HG03342 (cell line): Measurements from ENCODE around the gene RIPK3.

Experiments
- ATAC-seq: cut with Tn5 transposase; IDR thresholded peaks from one replicate; pipeline ENCODE4 v1.9.1; 2021; ENCODE audit warnings: mild to moderate bottlenecking, moderate library complexity; ENCODE audit not compliant: unreplicated experiment

Gene RIPK3

DNA sequence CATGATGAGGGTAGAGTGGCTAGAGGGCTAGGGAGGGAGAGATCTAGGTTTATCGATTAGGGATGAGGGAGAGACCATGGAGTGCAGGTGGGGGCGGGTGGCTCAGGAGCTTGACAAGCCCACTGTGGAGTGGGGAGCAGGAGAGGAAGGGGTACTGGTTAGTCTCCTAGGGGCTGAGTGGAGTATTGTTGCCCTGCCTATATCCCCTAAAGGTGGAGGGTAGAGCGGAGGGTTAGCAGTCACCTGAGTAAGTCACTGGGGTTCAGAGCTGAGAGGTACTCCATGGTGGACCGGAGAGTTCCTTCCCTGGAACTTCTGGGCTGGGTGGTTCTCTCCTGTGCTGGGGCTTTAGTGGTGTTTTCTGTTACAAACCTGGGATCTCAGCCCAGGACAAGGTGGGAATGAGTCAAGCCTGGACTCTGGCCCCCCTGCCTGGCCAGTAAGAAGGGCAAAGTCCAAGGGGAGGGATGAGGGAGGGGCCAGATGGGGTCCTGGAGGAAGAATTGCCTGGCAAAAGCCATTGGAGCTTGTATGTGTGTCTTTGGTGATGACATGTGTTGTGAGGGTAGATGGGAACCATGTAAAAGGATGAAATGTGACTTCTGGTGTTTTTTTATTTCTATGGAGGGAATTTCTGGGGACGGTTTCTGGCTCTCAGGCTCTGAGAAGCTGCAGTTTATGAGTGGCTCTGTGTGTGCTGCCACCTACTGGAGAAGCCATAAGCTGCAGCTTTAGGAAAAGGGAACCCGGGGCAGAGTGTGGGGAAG, 32.0 kb downstream of the RIPK3 start, which contains the start of gene CIDEB:
TSS of gene CIDEB (minus strand) at position 403 of the 767 bp plus-strand sequence. CDS start at position 284, 119 bp downstream.
- peak; percentile 34 for ATAC-seq

DNA sequence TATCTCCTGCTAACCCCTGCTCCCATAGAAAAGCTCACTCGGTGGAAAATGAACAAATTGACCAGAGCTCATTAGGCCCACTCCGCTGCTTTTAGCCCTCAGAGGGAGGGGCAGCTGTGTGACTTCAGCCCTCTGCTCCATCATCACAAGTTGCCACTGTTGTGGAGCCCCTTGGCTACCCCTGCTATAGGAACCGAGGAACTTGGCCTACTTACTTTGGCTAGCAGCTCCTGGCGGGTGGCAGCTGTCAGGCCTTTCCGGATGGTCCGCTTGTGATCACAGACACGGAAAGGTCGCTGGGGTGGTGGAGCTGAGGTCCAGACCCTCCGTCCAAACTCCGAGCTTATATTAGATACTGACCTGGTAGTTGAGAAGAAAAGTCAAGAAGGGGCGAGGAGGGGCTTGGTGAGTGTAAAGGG, 32.6 kb downstream of the RIPK3 start:
- ATAC-seq = no peak

DNA sequence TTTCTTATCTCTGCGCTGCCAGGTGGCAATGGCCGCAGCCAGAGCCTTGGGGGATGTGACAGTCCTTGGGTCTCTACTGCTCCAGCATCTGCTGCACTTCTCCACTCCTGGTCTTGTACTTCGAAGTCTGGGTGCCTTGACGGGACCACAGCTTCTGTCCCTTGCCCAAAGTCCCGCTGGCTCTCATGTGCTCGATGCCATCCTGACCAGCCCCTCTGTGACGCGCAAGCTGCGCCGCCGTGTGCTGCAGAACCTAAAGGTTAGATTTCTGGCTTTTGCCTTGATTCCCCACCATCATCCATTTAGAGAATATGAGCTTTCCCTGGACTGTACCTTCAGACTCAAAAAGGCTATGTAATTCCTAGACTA, 35.8 kb downstream of the RIPK3 start:
- no peak for ATAC-seq

DNA sequence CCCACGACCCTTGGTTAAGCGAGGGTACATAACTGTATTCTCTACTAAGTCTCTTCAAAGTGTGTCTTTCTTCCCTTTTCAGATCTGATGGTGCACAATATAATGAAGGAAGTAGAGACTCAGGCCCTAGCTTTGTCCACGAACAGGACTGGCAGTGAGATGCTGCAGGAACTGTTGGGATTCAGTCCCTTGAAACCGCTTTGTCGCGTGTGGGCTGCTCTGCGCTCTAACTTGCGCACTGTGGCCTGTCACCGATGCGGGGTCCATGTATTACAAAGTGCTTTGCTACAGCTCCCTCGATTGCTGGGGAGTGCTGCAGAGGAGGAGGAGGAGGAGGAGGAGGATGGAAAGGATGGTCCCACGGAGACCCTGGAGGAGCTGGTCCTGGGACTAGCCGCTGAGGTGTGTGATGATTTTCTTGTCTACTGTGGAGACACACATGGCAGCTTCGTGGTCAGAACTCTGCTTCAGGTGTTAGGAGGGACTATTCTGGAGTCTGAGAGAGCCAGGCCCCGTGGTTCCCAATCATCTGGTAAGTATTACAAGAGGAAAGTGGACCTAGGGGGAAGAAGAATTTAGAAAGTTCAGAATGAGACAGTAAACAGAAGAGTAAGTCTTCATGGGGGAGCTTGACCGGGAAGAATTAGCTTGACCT, 39.3 kb downstream of the RIPK3 start:
- ATAC-seq = no peak

DNA sequence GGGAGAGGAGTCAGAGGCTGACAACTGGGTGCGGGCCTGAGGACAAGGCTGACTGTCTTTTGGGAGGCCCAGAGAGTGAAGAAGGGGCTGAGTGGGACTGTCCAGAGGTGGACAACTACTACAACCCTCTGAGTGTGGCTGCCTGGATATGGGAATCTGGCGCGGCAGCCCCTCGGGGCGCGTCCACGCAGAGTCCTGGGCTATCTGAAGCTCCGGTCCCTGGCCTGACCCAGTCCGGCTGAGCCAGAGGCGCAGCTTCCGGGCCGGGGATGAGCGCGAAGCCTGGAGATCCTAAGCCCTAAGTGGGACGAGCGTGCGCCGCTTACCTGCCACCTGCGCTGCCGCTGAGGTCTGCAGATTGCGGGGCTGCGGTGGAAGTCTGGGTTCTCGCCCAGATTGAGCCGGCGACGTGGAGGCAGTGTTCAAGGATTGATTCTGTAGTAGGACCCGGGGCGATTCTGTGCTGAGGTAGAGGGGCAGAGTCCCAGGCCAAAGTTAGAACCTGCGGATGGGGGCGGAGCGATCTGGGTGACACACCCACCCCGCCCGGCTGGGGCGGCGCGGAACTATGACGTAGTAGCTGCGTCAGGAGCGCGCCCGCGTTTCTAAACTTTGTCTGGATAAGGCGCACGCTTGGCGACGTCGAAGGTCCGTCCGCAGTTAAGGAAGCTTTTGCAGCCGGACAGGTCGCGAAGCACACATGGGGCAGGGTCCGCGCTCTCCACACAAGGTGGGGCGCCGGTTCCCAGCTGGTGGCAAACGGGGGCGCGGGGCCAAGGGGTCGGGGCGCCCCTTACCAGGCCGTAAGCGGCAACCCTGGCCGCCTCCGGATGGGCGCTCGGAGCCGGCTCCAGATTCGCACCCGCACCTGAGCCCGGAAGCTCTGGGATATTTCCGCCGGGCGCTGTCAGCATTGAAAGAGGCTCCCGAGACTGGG, 40.3 kb downstream of the RIPK3 start, which contains the start of the genes DHRS1 and NOP9:
TSS of gene DHRS1 (minus strand) at position 526 of the 937 bp plus-strand sequence. CDS start 674 bp downstream, outside the sequence.
TSS of gene NOP9 (plus strand) at position 596 of the 937 bp plus-strand sequence. CDS start at position 701, 105 bp downstream.
- peak; percentile 51 for ATAC-seq

DNA sequence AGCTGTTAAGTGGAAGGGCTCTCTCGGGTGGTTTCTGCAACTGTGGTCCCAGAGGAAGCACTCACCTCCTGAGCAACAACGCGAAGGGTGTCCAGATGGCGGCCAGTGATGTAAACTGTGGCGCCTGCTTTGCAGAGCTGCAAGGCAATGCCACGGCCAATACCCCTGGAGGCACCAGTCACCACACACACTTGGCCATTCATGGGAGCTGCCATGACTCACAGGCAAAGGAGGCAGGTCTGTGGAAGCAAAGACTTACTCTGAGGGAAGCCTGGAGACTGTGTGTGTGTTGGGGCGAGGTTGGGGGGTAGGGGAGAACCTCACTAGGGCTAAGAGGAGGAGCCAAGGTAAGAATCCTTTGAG, 40.9 kb downstream of the RIPK3 start:
- no peak for ATAC-seq

DNA sequence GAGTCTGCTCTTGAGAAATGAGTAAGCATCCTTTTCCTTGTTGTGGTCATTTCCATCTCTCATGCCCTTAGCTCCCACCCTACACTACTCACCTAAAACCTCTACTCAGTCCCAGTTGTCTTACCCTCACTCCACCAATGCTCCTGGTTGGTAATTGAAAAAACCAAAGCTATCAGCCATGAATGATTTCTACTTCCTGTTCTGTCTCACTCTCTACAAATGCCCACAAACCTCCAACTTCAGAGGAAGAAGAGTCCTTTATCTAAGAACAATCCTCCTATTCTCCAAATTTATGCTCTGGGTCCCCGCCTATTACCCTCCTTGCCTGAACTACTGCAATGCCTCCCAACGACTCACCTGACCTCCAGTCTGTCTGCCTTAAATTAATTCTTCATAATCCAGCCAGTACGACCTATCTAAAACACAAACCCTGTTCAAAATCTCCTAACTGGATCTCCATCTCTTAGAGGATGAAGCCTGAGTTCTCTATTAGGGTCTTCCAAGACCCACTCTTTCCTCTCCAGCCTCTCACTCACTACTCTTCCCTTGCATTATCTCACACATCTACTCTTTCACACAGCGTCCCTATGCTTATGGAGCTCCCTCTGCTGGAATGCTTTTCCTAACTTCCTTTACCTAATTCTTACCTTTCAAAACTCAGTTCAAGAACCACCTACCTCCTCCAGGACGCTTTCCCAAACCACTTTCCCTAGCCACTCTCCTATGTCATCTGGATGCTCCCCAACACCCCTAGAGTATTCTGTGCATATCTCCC, 42.4 kb downstream of the RIPK3 start:
- ATAC-seq = peak; percentile 22

DNA sequence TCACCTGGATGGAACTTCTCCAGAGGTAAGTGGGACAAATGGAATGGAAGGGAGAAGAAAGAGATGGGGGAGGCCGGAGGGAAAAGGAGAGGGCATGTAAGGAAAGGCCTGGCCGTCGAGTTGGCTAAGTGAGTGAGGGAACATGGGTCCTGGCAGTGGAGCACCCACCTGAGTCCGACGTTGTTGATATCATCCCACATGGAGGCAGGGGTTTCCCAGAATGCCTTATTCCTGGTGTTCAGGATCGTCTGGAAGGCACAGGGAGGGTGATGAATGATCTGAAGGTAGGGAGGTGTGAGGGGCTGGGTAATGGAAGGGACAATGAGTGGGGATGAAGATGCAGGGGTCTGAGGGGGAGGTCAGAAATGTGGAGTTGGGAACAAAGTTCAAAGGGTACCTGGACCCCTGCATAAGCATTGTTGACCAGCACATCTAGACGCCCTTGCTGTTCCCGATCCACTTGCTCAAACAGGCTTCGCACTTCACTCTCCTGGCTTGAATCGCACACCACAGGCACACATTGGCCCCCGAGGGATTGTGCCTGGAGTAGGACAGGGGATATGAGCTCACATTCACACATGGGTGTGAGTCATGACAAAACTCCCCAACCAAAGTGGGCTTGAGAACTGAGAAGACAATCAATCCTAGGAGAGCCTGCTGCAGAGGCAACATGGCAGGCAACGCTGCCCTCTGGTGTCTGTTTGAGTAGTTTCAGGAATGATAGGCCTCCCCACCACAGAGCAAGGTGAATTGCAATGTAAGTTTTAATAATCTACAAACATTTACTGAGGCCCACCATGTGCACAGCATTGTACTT, 43.2 kb downstream of the RIPK3 start:
- peak; percentile 51 for ATAC-seq

DNA sequence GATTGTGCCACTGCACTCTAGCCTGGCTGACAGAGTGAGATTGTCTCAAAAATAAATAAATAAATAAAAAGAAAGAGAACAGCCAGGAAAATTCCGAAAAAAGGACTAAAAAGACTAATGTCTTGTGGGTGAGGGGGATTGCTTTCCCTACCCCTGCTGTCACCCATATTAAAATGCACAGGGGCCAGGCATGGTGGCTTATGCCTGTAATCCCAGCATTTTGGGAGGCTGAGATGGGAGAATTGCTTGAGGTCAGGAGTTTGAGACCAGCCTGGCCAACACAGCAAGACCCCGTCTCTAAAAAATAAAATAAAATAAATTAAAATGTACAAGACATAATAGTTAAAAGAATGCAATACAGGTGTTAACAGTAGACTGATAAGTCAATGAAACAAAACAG, 46.3 kb downstream of the RIPK3 start:
- ATAC-seq = no peak

DNA sequence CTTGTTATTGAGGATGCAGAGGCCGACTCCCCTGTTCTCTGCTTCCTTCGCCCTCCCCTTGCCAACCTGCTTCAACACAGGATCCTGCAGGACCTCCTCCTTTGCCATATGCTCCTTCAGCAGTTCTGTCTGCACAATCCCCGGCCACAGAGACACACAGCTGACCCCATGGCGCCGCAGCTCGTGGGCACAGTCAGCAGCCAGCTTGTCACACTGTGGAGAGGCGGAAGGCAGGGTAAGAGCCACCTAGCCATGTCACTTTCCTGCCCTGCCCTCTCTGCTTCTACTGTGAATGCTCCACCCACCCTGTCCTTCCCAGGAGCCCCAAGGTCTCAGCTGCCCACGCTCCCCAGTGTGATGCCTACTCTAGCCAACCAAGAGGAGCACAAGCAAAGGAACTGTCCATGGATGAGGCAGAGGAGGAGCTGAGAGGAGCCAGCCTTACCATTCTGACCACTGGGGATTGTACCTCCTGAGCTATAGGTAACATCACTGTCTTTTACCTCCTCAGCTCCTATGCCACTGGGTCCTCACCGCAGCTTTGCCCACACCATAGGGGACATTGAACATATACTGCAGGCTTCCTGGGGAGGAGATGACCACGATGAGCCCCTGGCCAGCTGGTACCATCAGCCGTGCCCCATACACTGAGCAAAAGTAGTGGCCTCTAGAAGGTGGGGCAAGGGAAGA, 47.5 kb downstream of the RIPK3 start:
- no peak for ATAC-seq

DNA sequence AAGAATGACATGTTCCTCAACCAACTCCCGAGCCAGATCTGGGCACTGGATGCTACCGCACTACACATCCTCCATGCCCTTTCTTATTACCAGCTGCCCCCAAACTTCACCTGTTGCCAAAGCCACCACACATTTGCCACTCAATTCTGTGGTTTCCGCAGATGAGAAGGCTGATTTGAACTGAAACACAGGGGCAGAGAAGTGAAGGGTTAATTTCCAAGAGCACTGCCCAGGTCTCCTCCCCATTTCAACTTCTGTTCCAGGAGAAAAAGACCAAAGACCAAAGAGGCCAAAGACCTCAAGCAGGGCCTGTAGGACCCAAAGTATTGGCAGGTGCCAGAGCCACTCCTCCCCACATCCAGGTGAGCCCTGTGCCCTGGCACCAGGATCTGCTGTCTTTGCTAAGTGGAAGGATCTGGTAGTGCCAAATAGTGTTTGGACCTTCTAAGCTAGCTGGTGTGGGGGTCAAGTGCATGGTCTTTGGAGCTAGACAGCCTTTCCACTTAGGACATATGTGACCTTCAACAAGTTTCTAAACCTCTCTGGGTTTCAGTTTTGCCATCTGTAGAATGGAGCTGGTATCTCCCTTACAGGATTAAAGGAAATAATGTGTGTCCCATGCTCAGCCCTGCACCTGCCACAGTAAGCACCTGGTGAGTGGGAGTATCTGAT, 48.2 kb downstream of the RIPK3 start:
- ATAC-seq = no peak

DNA sequence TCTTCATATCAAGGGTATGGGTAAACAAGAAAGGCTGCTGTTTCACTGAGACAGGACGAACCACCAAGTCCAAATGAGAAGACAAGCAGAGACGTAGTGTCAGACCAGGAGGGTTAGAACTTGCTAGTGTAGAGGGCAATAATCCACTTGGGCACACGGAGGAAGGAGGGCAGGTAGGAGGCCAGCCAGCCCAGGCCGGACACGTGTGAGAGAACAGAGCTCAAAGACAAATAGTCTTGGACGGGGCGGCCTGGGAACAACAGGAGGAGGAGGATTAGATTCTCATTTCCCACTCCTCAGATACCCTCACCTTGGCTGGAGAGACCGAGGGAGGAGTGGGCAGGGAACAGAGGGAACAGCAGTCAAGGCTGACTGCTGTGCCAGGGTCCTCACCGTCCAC, 49.0 kb downstream of the RIPK3 start:
- ATAC-seq = no peak

DNA sequence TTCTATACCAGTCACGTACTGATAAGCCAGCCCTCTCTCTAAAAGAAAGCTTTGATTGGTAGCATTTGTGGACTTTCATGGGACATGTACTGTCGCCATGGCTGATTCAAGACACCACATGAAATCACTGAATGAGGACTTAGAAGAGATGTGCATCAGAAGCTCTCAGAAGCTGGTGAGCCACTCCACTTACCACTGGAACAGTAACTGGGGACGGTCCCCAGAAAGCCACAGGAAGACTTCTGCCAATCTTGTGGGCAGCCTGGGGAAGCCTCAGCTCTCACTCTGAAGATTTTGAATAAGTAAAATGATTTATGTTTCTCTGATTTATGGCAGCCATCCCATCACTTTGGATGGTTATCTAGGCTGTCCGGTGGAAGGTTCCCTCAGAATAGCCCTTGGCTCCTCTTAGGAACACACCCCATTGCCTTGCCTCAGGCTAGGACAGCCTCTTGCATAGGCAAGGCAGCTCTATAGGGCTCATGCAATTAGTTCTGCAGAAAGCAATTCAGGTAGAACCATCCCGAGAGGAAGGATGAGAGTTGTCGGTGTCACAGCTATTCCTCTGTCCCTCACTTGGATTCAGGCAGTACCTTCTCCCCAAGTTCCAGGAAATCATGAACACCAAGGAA, 50.0 kb downstream of the RIPK3 start:
- peak; percentile 81 for ATAC-seq

DNA sequence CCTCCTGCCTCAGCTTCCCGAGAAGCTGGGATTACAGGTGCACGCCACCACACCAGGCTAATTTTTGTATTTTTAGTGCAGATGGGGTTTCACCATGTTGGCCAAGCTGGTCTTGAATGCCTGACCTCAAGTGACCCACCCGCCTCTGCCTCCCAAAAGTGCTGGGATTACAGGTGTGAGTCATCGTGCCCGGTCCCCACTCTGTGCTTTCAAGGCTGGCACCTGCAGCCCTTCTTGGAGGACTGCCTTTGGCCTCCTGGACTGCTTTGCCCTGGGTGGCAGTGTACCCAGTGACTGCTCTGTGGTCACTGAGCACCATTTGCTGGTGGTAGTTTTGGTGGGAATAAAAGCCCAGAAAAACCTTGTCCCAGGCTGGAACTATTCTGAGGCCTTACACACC, 52.8 kb downstream of the RIPK3 start:
- ATAC-seq = no peak
